LNCaP clone FGC (cell line): ENCODE data around the gene SORCS3.

Experiments
- DNase-seq: peaks from one replicate; pipeline ENCODE4 v3.0.0-alpha.2; 2011; ENCODE audit warnings: low read depth
- H3K4me3 ChIP-seq: 2 replicates; pipeline ENCODE4 v1.5.1; 2011; ENCODE audit warnings: mild to moderate bottlenecking, low read depth, low read length, control low read depth
- CTCF ChIP-seq: IDR thresholded peaks from 2 replicates; pipeline ENCODE4 v1.5.1; 2012; ENCODE audit warnings: mild to moderate bottlenecking; ENCODE audit not compliant: control insufficient read depth, insufficient read depth; ENCODE audit errors: extremely low read depth

Gene SORCS3

GRCh38 chr10:105139363-105139896, 498.3 kb downstream of the SORCS3 start:
- H3K4me3 ChIP-seq: no peak overlapping the region
- TF ChIP-seq CTCF: no peak
- DNase-seq: no peak

- no peak overlapping the region for H3K4me3 ChIP-seq
- TF ChIP-seq CTCF: no peak
- no peak for DNase-seq
Measured at GRCh38 chr10:105140600-105140999, 499.5 kb downstream of the SORCS3 start.

GRCh38 chr10:105145711-105146110, 504.6 kb downstream of the SORCS3 start:
- H3K4me3 ChIP-seq: no peak overlapping the region
- DNase-seq: no peak
- TF ChIP-seq CTCF: no peak

GRCh38 chr10:105146436-105146835, 505.3 kb downstream of the SORCS3 start:
- no peak for TF ChIP-seq CTCF
- no peak overlapping the region for H3K4me3 ChIP-seq
- DNase-seq: no peak

- no peak for TF ChIP-seq CTCF
- H3K4me3 ChIP-seq: no peak overlapping the region
- no peak for DNase-seq
Measured at GRCh38 chr10:105148456-105148855, 507.4 kb downstream of the SORCS3 start.

GRCh38 chr10:105148921-105149320, 507.8 kb downstream of the SORCS3 start:
- no peak overlapping the region for H3K4me3 ChIP-seq
- DNase-seq: no peak
- no peak for TF ChIP-seq CTCF

GRCh38 chr10:105149371-105149891, 508.3 kb downstream of the SORCS3 start:
- no peak for TF ChIP-seq CTCF
- no peak for DNase-seq

More at GRCh38 chr10:105149371-105149891, 508.3 kb downstream of the SORCS3 start:
- no peak overlapping the region for H3K4me3 ChIP-seq
